Common myeloid progenitor, CD34-positive (primary cell): Measurements from ENCODE around the gene FRS3.

ENCODE experiments used
- CTCF ChIA-PET: fragments of 350-600 bp; sonication (Branson Sonifier 250); formaldehyde crosslinking; loops from one replicate; lab custom pipeline; 2021; ENCODE audit warnings: antibody characterized with exemption; lab: Charles Lee
- POLR2A ChIA-PET: fragments of 350-600 bp; sonication (Branson Sonifier 250); formaldehyde crosslinking; loops from one replicate; lab custom pipeline; 2021; ENCODE audit warnings: antibody characterized with exemption; lab: Charles Lee
- DNase-seq, 3 donors: peaks; one replicate each; pipeline versions ENCODE4 v3.0.0 to v3.0.0-alpha.2; 2013
- H3K27ac ChIP-seq, 2 experiments: 1 replicate in 1 of 2; 2 replicates in 1 of 2; pipeline ENCODE4 v1.7.0; 2013; ENCODE audit warnings: inconsistent platforms in 2 of 2, low read length in 2 of 2, mild to moderate bottlenecking in 2 of 2, low read depth in 1 of 2, moderate library complexity in 1 of 2; ENCODE audit not compliant: severe bottlenecking in 2 of 2, insufficient read depth in 1 of 2, poor library complexity in 1 of 2
- H3K27me3 ChIP-seq, 5 experiments: replicated peaks in 2 of 5; 1 replicate in 3 of 5; 2 replicates in 2 of 5; pipeline versions ENCODE4 v1.6.1 to v1.7.0; 2013; ENCODE audit warnings: low read length in 4 of 5, mild to moderate bottlenecking in 2 of 5, moderate library complexity in 2 of 5, inconsistent platforms in 1 of 5; ENCODE audit not compliant: insufficient read depth in 5 of 5, control insufficient read depth in 4 of 5
- H3K36me3 ChIP-seq, 4 experiments: 1 replicate in 2 of 4; 2 replicates in 2 of 4; pipeline versions ENCODE4 v1.6.1 to v1.7.0; 2013; ENCODE audit warnings: low read length in 3 of 4, control low read depth in 1 of 4, mild to moderate bottlenecking in 1 of 4; ENCODE audit not compliant: control insufficient read depth in 4 of 4, insufficient read depth in 4 of 4
- H3K4me1 ChIP-seq, 4 experiments: 1 replicate in 3 of 4; 2 replicates in 1 of 4; pipeline versions ENCODE4 v1.6.1 to v1.7.1; 2013; ENCODE audit warnings: low read length in 3 of 4, mild to moderate bottlenecking in 3 of 4, control low read depth in 1 of 4, inconsistent platforms in 1 of 4, moderate library complexity in 1 of 4; ENCODE audit not compliant: control insufficient read depth in 4 of 4, insufficient read depth in 4 of 4; ENCODE audit errors: control extremely low read depth in 1 of 4
- H3K4me3 ChIP-seq, 7 experiments: 1 replicate in 4 of 7; 2 replicates in 3 of 7; pipeline versions ENCODE4 v1.5.1 to v1.7.0; 2013; ENCODE audit warnings: mild to moderate bottlenecking in 7 of 7, low read length in 6 of 7, moderate library complexity in 6 of 7, inconsistent platforms in 2 of 7, low read depth in 2 of 7, control low read depth in 1 of 7; ENCODE audit not compliant: insufficient read depth in 4 of 7, control insufficient read depth in 1 of 7; ENCODE audit errors: extremely low read depth in 1 of 7
- H3K9me3 ChIP-seq, 5 experiments: 1 replicate in 4 of 5; 2 replicates in 1 of 5; pipeline versions ENCODE4 v1.6.1 to v1.7.1; 2013; ENCODE audit warnings: low read length in 4 of 5, mild to moderate bottlenecking in 2 of 5, inconsistent platforms in 1 of 5, low read depth in 1 of 5, moderate library complexity in 1 of 5; ENCODE audit not compliant: control insufficient read depth in 4 of 5, insufficient read depth in 2 of 5; ENCODE audit errors: control extremely low read depth in 1 of 5
- WGBS: methylation state at CpG from one replicate; pipeline ENCODE4 v1.1.5; 2013; ENCODE audit not compliant: insufficient coverage; 5-methylcytosine and 5-hydroxymethylcytosine counted together

Gene FRS3

DNA sequence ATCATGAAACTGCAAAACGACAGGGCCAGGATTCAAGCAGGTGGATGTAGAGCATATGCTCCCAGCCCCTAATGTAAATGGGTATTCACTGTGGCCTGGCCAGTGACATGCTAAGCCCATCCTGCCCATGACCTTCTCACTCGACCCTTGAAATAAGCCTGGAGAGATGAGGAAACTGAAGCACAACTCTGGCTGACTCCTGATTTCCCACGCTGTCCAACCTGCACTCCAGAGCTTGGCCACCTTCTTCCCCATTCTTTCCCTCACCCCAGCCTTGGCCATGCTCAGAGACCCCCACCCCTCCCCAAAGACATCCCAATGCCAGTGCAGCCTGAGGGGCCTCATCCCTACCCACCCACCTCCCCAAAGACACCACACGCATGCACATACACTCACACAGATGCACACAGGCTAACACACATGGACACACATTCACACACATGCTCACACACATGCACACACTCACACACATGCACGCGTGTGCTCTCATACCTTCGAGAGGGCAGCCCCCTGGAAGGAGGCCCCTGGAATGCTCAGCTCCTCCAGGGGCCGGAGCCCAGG lies 56.7 kb downstream of the FRS3 start:
- CTCF ChIA-PET = interaction anchor here (1.1 to 7.5 kb wide), 5 partner anchors 9 to 55 kb away, joined by 4 to 76 read pairs (median 12); no protein-coding TSS in a partner anchor
- no peak for DNase-seq
- Histone ChIP-seq H3K9me3 (no peaks in the 10 kb centered on the region), H3K36me3 (peaks cover 0 to 2% (median 0%) of the 10 kb centered on the region in 4 experiments), H3K4me1 (peaks cover 4 to 40% (median 29%) of the 10 kb centered on the region in 4 experiments), H3K27ac (no peak overlapping the region), H3K27me3 (no peaks in the 10 kb centered on the region), H3K4me3 (peak overlapping the region in 2 of 7 experiments; percentile 10 to 32)
- POLR2A ChIA-PET = interaction anchor here (0.6 to 0.7 kb wide), 2 partner anchors 10 to 348 kb away, joined by 3 read pairs; no protein-coding TSS in a partner anchor
- 58% methylated on average over 8 of the region's 8 CpGs for WGBS

DNA sequence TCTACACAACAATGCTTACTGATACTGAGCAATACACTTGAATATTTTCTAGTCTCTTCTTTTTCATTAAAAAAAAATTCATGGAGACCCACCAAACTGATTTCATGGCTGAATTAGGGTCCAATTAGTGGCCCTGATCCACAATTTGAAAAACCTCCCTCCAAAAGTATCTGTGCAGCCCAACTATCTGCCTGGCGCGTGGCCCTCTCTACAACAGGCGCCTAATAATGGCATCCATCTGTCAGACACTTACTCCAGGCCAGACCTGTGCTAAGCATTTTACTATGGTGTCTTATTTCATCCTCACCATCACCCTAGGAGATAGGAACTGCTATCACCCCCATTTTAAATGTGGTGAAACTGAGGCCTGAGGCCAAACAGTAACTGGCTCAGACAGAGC lies 58.3 kb downstream of the FRS3 start:
- Histone ChIP-seq H3K27ac (no peak overlapping the region), H3K4me3 (no peak overlapping the region), H3K27me3 (no peaks in the 10 kb centered on the region), H3K36me3 (peaks cover 0 to 2% (median 0%) of the 10 kb centered on the region in 4 experiments), H3K9me3 (no peaks in the 10 kb centered on the region), H3K4me1 (peaks cover 4 to 44% (median 29%) of the 10 kb centered on the region in 4 experiments)
- CTCF ChIA-PET = interaction anchor here (0.9 to 7.5 kb wide), 7 partner anchors 8 to 38 kb away, joined by 4 to 76 read pairs (median 10); no protein-coding TSS in a partner anchor
- POLR2A ChIA-PET = no interaction called here
- WGBS = 100% methylated on average over 3 of the region's 3 CpGs
- no peak for DNase-seq

DNA sequence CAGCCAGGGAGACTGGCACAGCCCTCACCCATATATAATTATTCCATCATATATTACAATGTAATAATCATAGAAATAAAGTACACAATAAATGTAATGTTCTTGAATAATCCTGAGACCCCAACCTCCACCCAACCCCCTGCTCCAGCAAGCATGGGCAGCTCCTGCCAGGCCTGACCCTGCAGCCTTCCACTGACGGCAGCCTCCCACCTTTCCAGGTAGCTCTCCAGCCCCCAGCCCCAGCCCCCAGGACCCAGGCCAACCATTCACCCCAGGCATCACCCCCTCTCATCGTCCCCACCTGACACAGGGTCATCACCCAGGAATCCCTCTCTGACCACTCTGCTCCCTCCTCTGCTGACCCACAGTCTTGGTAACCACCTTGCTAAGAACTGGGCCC lies 58.9 kb downstream of the FRS3 start:
- WGBS = 100% methylated on average over 1 of the region's 2 CpGs
- no peak for DNase-seq
- H3K9me3 ChIP-seq = no peaks in the 10 kb centered on the region
- H3K4me3 ChIP-seq = no peak overlapping the region
- peaks cover 0 to 2% (median 0%) of the 10 kb centered on the region in 4 experiments for H3K36me3 ChIP-seq
- no peak overlapping the region for H3K27ac ChIP-seq
- ChIA-PET CTCF (interaction anchor here (2.7 to 7.5 kb wide), 3 partner anchors 9 to 15 kb away, joined by 7 to 76 read pairs (median 10); no protein-coding TSS in a partner anchor), POLR2A (no interaction called here)
- H3K27me3 ChIP-seq = no peaks in the 10 kb centered on the region
- H3K4me1 ChIP-seq = peaks cover 4 to 50% (median 29%) of the 10 kb centered on the region in 4 experiments

DNA sequence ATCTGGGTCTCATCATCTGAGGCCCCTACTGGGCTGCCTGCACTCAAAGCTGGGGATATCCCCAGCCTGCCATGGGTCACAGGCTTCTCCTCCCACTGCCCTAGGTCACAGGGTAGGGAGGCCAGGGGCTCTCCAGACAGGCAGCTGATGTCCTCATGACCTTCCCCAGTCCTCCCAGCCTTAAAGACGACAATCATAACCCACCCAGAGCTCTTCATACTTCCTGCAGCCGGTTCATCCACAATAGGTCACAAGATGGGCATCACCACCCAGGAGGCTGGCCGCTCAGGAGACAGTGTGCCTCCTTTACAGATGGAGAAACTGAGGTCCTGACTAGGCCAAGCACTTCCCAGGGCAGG lies 59.5 kb downstream of the FRS3 start:
- ChIA-PET CTCF (interaction anchor here (1.6 to 7.5 kb wide), 4 partner anchors 10 to 56 kb away, joined by 5 to 76 read pairs (median 8); no protein-coding TSS in a partner anchor), POLR2A (interaction anchor here (0.6 kb wide), 1 partner anchor 44 kb away, joined by 3 read pairs; no protein-coding TSS in a partner anchor)
- Histone ChIP-seq H3K4me3 (no peak overlapping the region), H3K9me3 (no peaks in the 10 kb centered on the region), H3K4me1 (peaks cover 4 to 51% (median 27%) of the 10 kb centered on the region in 4 experiments), H3K27me3 (no peaks in the 10 kb centered on the region), H3K36me3 (peaks cover 0 to 2% (median 0%) of the 10 kb centered on the region in 4 experiments), H3K27ac (no peak overlapping the region)
- DNase-seq = no peak
- WGBS = 94% methylated on average over 3 of the region's 3 CpGs
